Stimulated activated effector memory CD8-positive, alpha-beta T cell treated with anti-CD3 and anti-CD28 coated beads, Interleukin-12 subunit alpha, Interleukin-12 subunit beta, amount 100 ng/mL, for 72 hours (primary cell): ENCODE data around the gene DGUOK.

ENCODE experiments used
- ATAC-seq: fragments of 150-1000 bp; cut with Tn5 transposase; 2 replicates; pipeline ENCODE4 v1.10.0; 2021
- DNase-seq, 2 donors: peaks; one replicate each; pipeline ENCODE4 v3.0.0; 2021 to 2022; ENCODE audit warnings: low spot score in 2 of 2
- H3K27ac Mint-ChIP-seq: one replicate; pipeline ENCODE4 v1.8.0; 2022; ENCODE audit warnings: mild to moderate bottlenecking, mixed read lengths
- H3K36me3 Mint-ChIP-seq: one replicate; pipeline ENCODE4 v1.8.0; 2022; ENCODE audit warnings: mild to moderate bottlenecking, mixed read lengths
- H3K4me1 Mint-ChIP-seq: one replicate; pipeline ENCODE4 v1.8.0; 2022; ENCODE audit warnings: mixed read lengths
- H3K4me3 Mint-ChIP-seq: one replicate; pipeline ENCODE4 v1.8.0; 2022; ENCODE audit warnings: mild to moderate bottlenecking, mixed read lengths
- H3K9me3 Mint-ChIP-seq: one replicate; pipeline ENCODE4 v1.8.0; 2022; ENCODE audit warnings: mixed read lengths

DGUOK gene

GRCh38 chr2:73970141-73970803 is 43.6 kb downstream of the DGUOK start:
- Mint-ChIP-seq H3K36me3 (peaks cover 6% of the 10 kb centered on the region), H3K4me1 (peaks cover 31% of the 10 kb centered on the region), H3K27ac (peak overlapping the region; percentile 78), H3K4me3 (peak overlapping the region; percentile 60), H3K9me3 (no peaks in the 10 kb centered on the region)
- DNase-seq (no peak), ATAC-seq (no peak)

DNA sequence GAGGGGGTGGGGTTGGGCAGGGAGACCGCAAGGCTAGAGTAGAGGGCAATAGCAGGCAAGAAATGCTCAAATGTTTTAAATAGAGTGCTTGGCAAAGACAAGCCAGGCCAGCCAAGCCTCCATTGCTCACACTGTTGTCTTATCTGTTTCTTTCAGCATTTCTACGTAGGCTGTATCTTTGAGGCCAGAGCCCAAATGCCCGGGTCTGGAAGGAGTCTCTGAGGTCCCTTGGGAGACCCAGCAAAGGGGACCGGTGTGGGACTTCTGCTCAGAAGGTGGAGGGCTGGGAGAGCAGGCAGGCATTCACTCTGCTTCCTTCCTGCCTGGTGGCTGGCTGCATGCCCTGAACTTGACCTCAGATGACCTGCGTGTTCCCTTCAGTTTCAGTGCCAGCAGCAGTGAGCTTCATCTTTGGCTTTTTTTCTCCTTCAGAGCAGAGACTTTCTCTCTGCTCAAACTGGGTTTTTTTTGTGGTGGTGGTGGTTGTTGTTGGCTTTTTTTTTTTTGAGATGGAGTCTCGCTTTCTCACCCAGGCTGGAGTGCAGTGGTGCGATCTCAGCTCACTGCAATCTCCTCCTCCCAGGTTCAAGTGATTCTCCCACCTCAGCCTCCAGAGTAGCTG is 44.3 kb downstream of the DGUOK start:
- no peaks in the 10 kb centered on the region for H3K9me3 Mint-ChIP-seq
- peak overlapping the region; percentile 60 for H3K4me3 Mint-ChIP-seq
- DNase-seq (peak; percentile 22 to 68), ATAC-seq (peak; percentile 89)
- peaks cover 6% of the 10 kb centered on the region for H3K36me3 Mint-ChIP-seq
- H3K27ac Mint-ChIP-seq: peak overlapping the region; percentile 78
- peaks cover 35% of the 10 kb centered on the region for H3K4me1 Mint-ChIP-seq

- DNase-seq: no peak
- ATAC-seq: no peak
- Mint-ChIP-seq H3K9me3 (no peaks in the 10 kb centered on the region), H3K4me1 (peaks cover 35% of the 10 kb centered on the region), H3K27ac (peak overlapping the region; percentile 78), H3K36me3 (peaks cover 6% of the 10 kb centered on the region), H3K4me3 (peak overlapping the region; percentile 60)
Observed at GRCh38 chr2:73971722-73972121, 45.0 kb downstream of the DGUOK start.

DNA sequence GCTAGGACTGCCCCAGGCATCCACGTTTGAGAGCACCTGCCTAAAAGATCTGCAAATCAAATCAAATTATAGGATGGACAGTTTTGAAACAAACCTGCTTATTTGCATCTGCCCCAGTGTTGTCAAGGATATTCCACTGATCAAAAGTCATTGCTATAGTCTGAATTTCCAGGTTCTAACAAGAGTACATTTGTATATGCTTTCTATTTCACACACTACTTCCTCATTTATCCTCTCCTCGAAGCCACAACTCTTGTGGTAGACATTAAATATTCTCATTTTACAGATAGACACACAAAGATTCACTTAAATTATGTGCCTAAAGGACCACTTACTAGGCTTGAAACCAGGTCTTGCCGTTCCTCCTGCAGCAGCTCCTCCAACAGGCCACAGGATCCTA is 46.2 kb downstream of the DGUOK start:
- peaks cover 35% of the 10 kb centered on the region for H3K4me1 Mint-ChIP-seq
- H3K4me3 Mint-ChIP-seq: no peak overlapping the region
- H3K9me3 Mint-ChIP-seq: no peaks in the 10 kb centered on the region
- DNase-seq: no peak
- no peak for ATAC-seq
- peaks cover 6% of the 10 kb centered on the region for H3K36me3 Mint-ChIP-seq
- H3K27ac Mint-ChIP-seq: no peak overlapping the region

- peaks cover 40% of the 10 kb centered on the region for H3K4me1 Mint-ChIP-seq
Observed at GRCh38 chr2:73975731-73976130, 49.1 kb downstream of the DGUOK start.

DNA sequence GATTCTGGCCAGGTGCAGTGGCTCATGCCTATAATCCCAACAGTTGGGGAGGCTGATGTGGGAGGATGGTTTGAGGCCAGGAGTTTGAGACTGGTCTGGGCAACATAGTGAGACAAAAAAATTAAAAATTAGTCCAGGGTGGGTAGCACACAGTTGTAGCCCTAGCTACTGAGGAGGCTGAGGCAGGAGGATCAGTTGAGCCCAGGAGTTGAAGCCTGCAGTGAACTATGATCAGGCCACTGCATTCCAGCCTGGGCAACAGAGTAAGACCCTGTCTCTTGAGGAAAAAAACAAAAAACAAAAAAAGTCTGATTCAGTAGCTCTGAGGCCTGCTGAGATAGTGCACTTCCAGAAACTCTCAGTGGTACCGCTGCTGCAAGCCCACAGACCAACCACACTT is 50.1 kb downstream of the DGUOK start:
- no peak overlapping the region for H3K4me3 Mint-ChIP-seq
- DNase-seq: no peak
- H3K4me1 Mint-ChIP-seq: peaks cover 40% of the 10 kb centered on the region
- H3K36me3 Mint-ChIP-seq: no peaks in the 10 kb centered on the region
- ATAC-seq: no peak
- H3K27ac Mint-ChIP-seq: no peak overlapping the region
- H3K9me3 Mint-ChIP-seq: no peaks in the 10 kb centered on the region

More at GRCh38 chr2:73975731-73976130, 49.1 kb downstream of the DGUOK start:
- no peaks in the 10 kb centered on the region for H3K9me3 Mint-ChIP-seq
- ATAC-seq (no peak), DNase-seq (no peak)
- H3K27ac Mint-ChIP-seq: no peak overlapping the region
- H3K4me3 Mint-ChIP-seq: no peak overlapping the region
- peaks cover 6% of the 10 kb centered on the region for H3K36me3 Mint-ChIP-seq

DNA sequence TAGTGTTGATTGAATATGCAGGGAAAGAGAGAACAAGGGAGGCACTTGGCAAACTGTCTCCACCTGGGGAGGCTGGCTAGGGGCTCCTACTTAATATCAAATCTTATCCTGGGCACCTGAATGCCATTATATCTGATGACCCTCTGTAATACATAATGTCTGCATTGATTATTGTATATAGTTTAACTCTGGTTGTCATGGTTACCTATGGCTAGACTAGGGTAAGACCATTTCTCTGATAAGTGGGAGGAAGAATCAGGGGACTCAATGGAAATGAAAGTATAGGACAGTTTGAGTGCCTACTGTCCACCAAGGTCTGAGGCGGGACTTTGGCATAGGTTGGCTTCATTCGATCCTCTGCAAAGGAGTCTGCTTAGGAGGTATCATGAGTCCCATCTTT is 50.8 kb downstream of the DGUOK start:
- no peaks in the 10 kb centered on the region for H3K9me3 Mint-ChIP-seq
- H3K36me3 Mint-ChIP-seq: no peaks in the 10 kb centered on the region
- H3K4me3 Mint-ChIP-seq: no peak overlapping the region
- DNase-seq: no peak
- H3K4me1 Mint-ChIP-seq: peaks cover 43% of the 10 kb centered on the region
- ATAC-seq: no peak
- no peak overlapping the region for H3K27ac Mint-ChIP-seq

DNA sequence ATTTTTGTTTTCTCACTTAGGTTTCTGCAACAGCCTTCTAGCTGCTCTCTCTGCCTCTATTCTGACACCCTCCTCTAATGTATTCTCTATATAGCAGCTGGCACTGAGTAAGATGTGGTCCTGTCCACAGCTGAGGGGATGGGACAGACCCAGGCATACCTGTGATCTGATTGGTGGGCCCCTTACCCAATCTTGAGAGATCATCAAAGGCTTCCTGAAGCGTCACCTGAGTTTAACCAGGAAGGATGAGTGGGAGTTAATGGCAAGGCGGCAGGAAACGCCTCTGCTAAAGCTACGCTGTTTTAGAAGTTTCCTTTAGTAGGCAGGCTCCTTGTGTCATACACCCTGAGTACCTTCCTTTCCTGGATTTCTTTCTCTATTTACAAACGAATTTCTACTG is 52.3 kb downstream of the DGUOK start:
- H3K4me1 Mint-ChIP-seq: peaks cover 55% of the 10 kb centered on the region
- ATAC-seq (peak; percentile 90), DNase-seq (no peak)
- H3K9me3 Mint-ChIP-seq: no peaks in the 10 kb centered on the region
- H3K27ac Mint-ChIP-seq: peak overlapping the region; percentile 10
- H3K4me3 Mint-ChIP-seq: peak overlapping the region; percentile 73
- H3K36me3 Mint-ChIP-seq: peaks cover 9% of the 10 kb centered on the region

DNA sequence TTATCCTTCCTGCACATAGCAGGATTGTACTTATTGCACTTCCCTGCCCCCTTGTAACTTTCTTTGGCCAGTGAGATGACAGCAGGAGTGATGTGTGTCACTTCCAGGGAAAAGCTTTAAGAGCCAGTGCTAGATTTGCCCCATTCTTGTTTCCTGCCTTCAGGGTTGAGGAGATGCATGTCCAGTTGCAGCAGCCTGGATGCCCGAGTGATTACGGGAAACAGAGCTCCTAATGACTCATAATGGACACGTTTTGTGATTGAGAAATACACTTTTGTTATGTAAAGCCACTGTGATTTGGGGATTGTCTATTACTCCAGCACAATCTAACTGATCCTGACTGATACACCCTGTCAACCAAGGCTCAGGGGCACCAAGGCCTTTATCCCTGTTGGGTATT is 53.0 kb downstream of the DGUOK start:
- H3K27ac Mint-ChIP-seq: peak overlapping the region; percentile 10
- H3K4me1 Mint-ChIP-seq: peaks cover 55% of the 10 kb centered on the region
- DNase-seq (no peak), ATAC-seq (no peak)
- H3K4me3 Mint-ChIP-seq: peak overlapping the region; percentile 73
- peaks cover 9% of the 10 kb centered on the region for H3K36me3 Mint-ChIP-seq
- no peaks in the 10 kb centered on the region for H3K9me3 Mint-ChIP-seq

GRCh38 chr2:73980566-73980965 is 53.9 kb downstream of the DGUOK start:
- ATAC-seq (no peak), DNase-seq (no peak)
- peaks cover 12% of the 10 kb centered on the region for H3K36me3 Mint-ChIP-seq
- no peak overlapping the region for H3K27ac Mint-ChIP-seq
- H3K9me3 Mint-ChIP-seq: no peaks in the 10 kb centered on the region
- H3K4me1 Mint-ChIP-seq: peaks cover 55% of the 10 kb centered on the region
- peak overlapping the region; percentile 73 for H3K4me3 Mint-ChIP-seq

DNA sequence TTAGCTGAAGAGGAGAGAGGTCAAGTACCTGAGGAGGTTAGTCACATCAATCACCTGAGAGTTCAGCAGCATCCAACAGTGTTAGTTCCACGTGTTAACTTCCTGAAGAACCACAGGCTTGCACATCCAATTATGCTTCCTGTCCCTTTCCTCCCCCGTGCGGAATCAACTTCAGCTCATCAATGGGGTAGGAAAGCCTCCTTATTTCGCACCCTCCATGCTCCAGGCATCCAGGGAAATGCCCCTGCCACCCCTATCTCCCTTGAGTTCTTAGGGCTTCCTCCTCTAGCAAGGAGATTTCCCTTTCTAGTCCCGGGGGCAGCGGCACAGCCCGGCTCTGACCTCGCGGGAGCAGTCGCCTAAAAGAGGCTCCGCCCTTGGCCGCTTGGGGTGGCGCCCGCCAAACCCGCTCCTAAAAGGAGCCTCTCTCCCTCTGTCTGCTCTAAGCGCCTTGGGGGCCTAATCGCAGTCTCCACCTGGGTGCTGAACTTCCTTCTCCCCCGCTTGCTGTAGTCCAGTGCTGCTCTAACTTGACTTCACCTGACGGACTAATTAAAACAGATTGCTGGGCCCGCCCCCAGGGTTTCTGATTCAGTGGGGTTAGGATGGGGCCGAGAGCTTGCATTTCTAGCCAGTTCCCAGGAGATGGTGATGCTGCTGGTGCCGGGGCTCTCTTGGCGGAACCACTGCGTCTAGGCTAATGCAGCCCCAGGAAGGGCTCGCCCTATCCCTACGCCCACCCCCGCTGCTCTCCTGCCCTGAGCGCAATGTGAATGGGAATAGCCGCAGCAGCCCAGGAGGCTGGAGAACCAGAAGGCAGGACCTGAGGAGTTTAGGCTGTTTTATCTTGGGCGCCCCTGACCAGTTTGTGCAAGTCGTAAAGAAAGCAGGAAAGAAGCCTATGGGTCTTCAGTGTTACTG is 54.7 kb downstream of the DGUOK start:
- Mint-ChIP-seq H3K4me1 (peaks cover 58% of the 10 kb centered on the region), H3K36me3 (peaks cover 20% of the 10 kb centered on the region), H3K4me3 (peak overlapping the region; percentile 73), H3K9me3 (no peaks in the 10 kb centered on the region), H3K27ac (peak overlapping the region; percentile 43)
- ATAC-seq (peak; percentile 14), DNase-seq (no peak)

DNA sequence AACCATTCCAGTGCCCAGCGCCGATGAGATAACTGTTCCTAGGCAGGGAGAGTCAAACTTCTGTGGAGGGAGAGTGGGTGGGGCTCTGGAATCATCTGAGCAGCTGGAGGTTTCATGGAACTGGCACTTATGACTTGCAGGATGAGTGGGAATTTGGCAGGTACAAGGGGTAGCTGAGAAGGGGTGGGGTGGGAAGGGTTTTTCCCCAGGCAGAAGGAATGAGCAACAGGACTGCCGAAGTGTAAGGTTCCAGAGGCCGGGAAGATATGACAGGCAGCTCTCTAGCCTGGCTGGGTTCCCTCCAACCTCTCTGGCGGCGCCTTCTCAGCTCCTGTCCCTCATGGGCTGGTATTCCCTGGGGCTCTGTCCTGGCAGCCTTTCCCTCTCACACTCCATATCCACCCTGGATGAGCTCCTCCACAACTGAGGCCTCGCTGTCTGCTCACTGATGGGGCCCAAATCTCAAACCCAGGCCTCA is 55.5 kb downstream of the DGUOK start:
- Mint-ChIP-seq H3K27ac (no peak overlapping the region), H3K4me3 (no peak overlapping the region), H3K9me3 (no peaks in the 10 kb centered on the region), H3K4me1 (peaks cover 67% of the 10 kb centered on the region), H3K36me3 (peaks cover 27% of the 10 kb centered on the region)
- ATAC-seq: no peak
- DNase-seq: no peak

DNA sequence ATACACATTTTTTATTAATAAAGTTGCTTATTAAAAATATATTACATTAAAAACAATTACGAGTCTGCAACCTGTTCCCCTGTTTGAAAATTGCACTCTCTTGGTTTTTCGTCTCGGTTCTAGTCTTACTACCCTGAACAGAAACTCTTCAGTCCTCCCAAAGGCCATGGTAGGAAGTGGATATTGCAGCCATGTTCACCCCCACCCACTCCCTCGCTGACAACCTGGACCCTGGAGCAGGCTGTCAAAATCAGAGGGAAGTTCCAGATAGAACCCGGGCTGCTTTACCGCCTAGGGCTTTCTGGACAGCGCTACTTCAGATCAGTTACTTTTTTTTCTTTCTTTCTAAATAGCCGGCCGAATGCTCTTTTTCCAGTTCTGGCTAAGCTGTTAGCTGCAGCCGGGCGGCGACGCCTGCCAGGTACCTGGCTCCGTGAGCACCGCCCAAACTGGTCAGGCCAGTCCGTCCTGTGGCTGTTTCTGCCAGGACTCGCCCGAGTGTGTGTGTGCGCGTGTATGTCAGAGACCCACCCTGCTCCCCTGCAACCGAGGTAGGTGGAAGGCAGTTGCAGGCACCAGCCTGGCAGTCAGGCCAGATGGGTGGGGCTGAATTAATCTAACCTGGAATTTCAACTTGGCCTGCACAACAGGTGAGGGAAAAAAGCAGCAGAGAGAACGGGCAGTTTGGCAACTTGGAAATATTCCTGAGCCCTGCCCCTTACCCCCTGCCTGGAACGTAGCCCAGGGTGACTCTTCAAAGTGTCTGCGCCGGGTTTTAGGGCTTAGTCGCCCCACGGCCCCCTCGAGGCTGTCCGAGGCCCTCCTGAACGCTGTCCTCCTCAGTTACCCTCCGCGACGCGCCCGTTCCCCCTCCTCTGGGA is 56.9 kb downstream of the DGUOK start:
- Mint-ChIP-seq H3K4me3 (peak overlapping the region; percentile 71), H3K27ac (peak overlapping the region; percentile 92), H3K4me1 (peaks cover 80% of the 10 kb centered on the region), H3K36me3 (peaks cover 39% of the 10 kb centered on the region), H3K9me3 (no peaks in the 10 kb centered on the region)
- DNase-seq (no peak), ATAC-seq (no peak)

DNA sequence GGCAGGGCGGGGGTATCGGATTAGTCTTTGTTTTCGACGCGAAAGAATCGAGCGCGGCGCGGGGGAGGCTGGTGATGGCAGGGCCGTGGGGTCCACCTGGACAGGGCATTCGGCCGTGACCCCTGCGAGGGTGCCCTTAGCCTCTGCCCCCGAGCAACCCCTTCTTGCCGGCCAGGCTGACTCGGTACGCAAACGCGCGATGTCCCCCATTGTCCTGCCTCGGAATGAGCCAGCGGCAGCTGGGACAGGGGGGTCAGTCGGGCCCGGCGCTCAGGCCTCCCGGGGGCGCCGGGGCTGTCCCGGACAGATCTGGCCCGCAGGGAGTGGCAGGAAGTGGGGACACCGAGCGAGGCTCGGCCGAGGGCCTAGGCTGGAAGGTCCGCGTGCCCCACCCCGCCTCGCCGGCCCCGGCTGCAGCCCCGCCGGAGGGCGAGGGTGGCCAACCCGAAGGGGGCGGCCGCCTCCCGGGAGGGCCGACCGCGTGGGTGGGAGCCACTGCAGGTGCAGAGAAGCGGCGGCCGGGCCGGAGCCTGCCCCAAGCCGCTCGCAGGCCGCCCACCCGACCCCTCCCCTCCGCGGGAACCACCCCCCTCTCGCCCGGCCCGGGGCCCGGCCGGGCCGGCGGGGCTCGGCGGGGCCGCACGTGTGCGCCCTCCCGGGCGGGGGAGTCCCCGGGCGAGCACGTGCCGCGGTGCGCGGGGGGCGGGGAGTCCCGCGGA is 57.7 kb downstream of the DGUOK start, which contains the start of gene TET3:
Gene TET3, plus strand, starts transcription at position 708 of the 719 bp plus-strand sequence. CDS start 1,494 bp downstream, outside the sequence.
- peak within 1 kb of the TSS; percentile 81 for H3K4me3 Mint-ChIP-seq
- peak; percentile 38 to 71 for DNase-seq
- no peaks in the 10 kb centered on the region for H3K9me3 Mint-ChIP-seq
- peaks cover 47% of the 10 kb centered on the region for H3K36me3 Mint-ChIP-seq
- peaks cover 78% of the 10 kb centered on the region for H3K4me1 Mint-ChIP-seq
- H3K27ac Mint-ChIP-seq: peak within 1 kb of the TSS; percentile 92
- ATAC-seq: peak; percentile 54
